ENCODE results near the gene STMN1. TPM values are rescaled to one million over a fixed set of nuclear protein-coding genes. Genes with fewer than 3 reads are reported as not detected.
"Not testable (repeated sequence)": the region's sequence is repeated elsewhere in the genome, so short reads cannot be mapped to it uniquely, and the experiment has no call there.

Gene STMN1
- total RNA-seq, 4 donors from 2014 or later: 21.8 to 33.6 (median 28.1) TPM

GRCh38 chr1:25947027-25947426 is 40.8 kb upstream of the STMN1 start:
- H3K9me3 ChIP-seq: no peaks in the 10 kb centered on the region
- no peak for DNase-seq (ENCODE audit: low spot score in 2 of 2)
- H3K27me3 ChIP-seq: no peaks in the 10 kb centered on the region
- no peak for TF ChIP-seq POLR2AphosphoS5 (IDR thresholded peaks at IDR 0.05)
- TF ChIP-seq CTCF (IDR thresholded peaks at IDR 0.05): no peak
- TF ChIP-seq EP300 (IDR thresholded peaks at IDR 0.05): no peak
- TF ChIP-seq POLR2A (IDR thresholded peaks at IDR 0.05): no peak
- H3K4me1 ChIP-seq: no peaks in the 10 kb centered on the region
- H3K36me3 ChIP-seq: no peaks in the 10 kb centered on the region
- WGBS: 94% methylated on average over 2 of the region's 2 CpGs
- no peak overlapping the region for H3K27ac ChIP-seq
- H3K4me3 ChIP-seq: no peak overlapping the region

GRCh38 chr1:25945761-25946160 is 39.5 kb upstream of the STMN1 start:
- TF ChIP-seq EP300 (IDR thresholded peaks at IDR 0.05): no peak
- no peak for TF ChIP-seq CTCF (IDR thresholded peaks at IDR 0.05)
- TF ChIP-seq POLR2AphosphoS5 (IDR thresholded peaks at IDR 0.05): no peak
- no peak for TF ChIP-seq POLR2A (IDR thresholded peaks at IDR 0.05)
- WGBS: 90% methylated on average over 5 of the region's 5 CpGs
- H3K36me3 ChIP-seq: no peaks in the 10 kb centered on the region
- no peaks in the 10 kb centered on the region for H3K9me3 ChIP-seq
- no peak for DNase-seq (ENCODE audit: low spot score in 2 of 2)
- no peak overlapping the region for H3K27ac ChIP-seq
- H3K27me3 ChIP-seq: no peaks in the 10 kb centered on the region
- no peak overlapping the region for H3K4me3 ChIP-seq
- H3K4me1 ChIP-seq: no peaks in the 10 kb centered on the region

- Histone ChIP-seq H3K27me3 (no peaks in the 10 kb centered on the region), H3K9me3 (no peaks in the 10 kb centered on the region), H3K4me3 (no peak overlapping the region), H3K27ac (no peak overlapping the region), H3K4me1 (no peaks in the 10 kb centered on the region), H3K36me3 (no peaks in the 10 kb centered on the region)
- no peak for TF ChIP-seq CTCF (IDR thresholded peaks at IDR 0.05)
- TF ChIP-seq EP300 (IDR thresholded peaks at IDR 0.05): no peak
- no peak for TF ChIP-seq POLR2AphosphoS5 (IDR thresholded peaks at IDR 0.05)
- TF ChIP-seq POLR2A (IDR thresholded peaks at IDR 0.05): no peak
- 90% methylated on average over 3 of the region's 3 CpGs for WGBS
- DNase-seq (ENCODE audit: low spot score in 2 of 2): no peak
Observed at GRCh38 chr1:25944986-25945385, 38.8 kb upstream of the STMN1 start.

GRCh38 chr1:25943511-25943910 is 37.3 kb upstream of the STMN1 start:
- H3K9me3 ChIP-seq, H3K4me1 ChIP-seq: not testable (repeated sequence)
- 85% methylated on average over 5 of the region's 5 CpGs for WGBS

GRCh38 chr1:25936947-25937346 is 30.7 kb upstream of the STMN1 start:
- no peak for DNase-seq (ENCODE audit: low spot score in 2 of 2)
- Histone ChIP-seq H3K4me1 (peaks cover 3% of the 10 kb centered on the region), H3K27ac (no peak overlapping the region), H3K36me3 (no peaks in the 10 kb centered on the region), H3K9me3 (no peaks in the 10 kb centered on the region), H3K4me3 (no peak overlapping the region), H3K27me3 (no peaks in the 10 kb centered on the region)
- WGBS: 86% methylated on average over 4 of the region's 4 CpGs
- no peak for TF ChIP-seq POLR2A (IDR thresholded peaks at IDR 0.05)
- no peak for TF ChIP-seq CTCF (IDR thresholded peaks at IDR 0.05)
- no peak for TF ChIP-seq EP300 (IDR thresholded peaks at IDR 0.05)
- TF ChIP-seq POLR2AphosphoS5 (IDR thresholded peaks at IDR 0.05): no peak

More at GRCh38 chr1:25943511-25943910, 37.3 kb upstream of the STMN1 start:
- not testable (repeated sequence) for H3K27me3 ChIP-seq; H3K27ac ChIP-seq; H3K4me3 ChIP-seq; H3K36me3 ChIP-seq; DNase-seq (ENCODE audit: low spot score in 2 of 2)
